GM19463 (cell line): ENCODE measurements around the gene SND1.

Source experiments
- ATAC-seq: cut with Tn5 transposase; IDR thresholded peaks from one replicate; pipeline ENCODE4 v1.9.1; 2021; ENCODE audit warnings: mild to moderate bottlenecking, moderate library complexity; ENCODE audit not compliant: unreplicated experiment

The SND1 gene

GRCh38 chr7:128121711-128122530 is 469.9 kb downstream of the SND1 start:
- no peak for ATAC-seq

- no peak for ATAC-seq
Measured at GRCh38 chr7:128122576-128123290, 470.7 kb downstream of the SND1 start.

GRCh38 chr7:128123291-128124037 is 471.5 kb downstream of the SND1 start:
- no peak for ATAC-seq

GRCh38 chr7:128124786-128125185 is 472.8 kb downstream of the SND1 start:
- ATAC-seq, result no peak

- no peak for ATAC-seq
Measured at GRCh38 chr7:128125816-128126215, 473.8 kb downstream of the SND1 start.

- no peak for ATAC-seq
Measured at GRCh38 chr7:128128401-128128800, 476.4 kb downstream of the SND1 start.

GRCh38 chr7:128129224-128129864 is 477.4 kb downstream of the SND1 start:
- ATAC-seq, result no peak

- no peak for ATAC-seq
Measured at GRCh38 chr7:128131115-128131514, 479.1 kb downstream of the SND1 start.

- no peak for ATAC-seq
Measured at GRCh38 chr7:128131731-128132130, 479.7 kb downstream of the SND1 start.

- ATAC-seq, result no peak
Measured at GRCh38 chr7:128132426-128133069, 480.6 kb downstream of the SND1 start.

- no peak for ATAC-seq
Measured at GRCh38 chr7:128135159-128135514, 483.1 kb downstream of the SND1 start.

GRCh38 chr7:128135515-128136214 is 483.7 kb downstream of the SND1 start:
- ATAC-seq, result peak; percentile 97

GRCh38 chr7:128136215-128136597 is 484.2 kb downstream of the SND1 start:
- ATAC-seq, result no peak

- no peak for ATAC-seq
Measured at GRCh38 chr7:128137181-128137580, 485.2 kb downstream of the SND1 start.

GRCh38 chr7:128139406-128139805 is 487.4 kb downstream of the SND1 start:
- no peak for ATAC-seq

- no peak for ATAC-seq
Measured at GRCh38 chr7:128141683-128142195, 489.7 kb downstream of the SND1 start.
